Natural killer cell (primary cell): ENCODE data around the gene RBM15B. TPM values are rescaled to one million over a fixed set of nuclear protein-coding genes. Genes with fewer than 3 reads are reported as not detected.

Experiments used
- ATAC-seq, 3 donors: fragments of 150-1000 bp in 2 of 3; fragments of 200-7000 bp in 1 of 3; cut with Tn5 transposase; 1 replicate in 1 of 3; 2 replicates in 2 of 3; pipeline ENCODE4 v1.10.0; 2021; ENCODE audit warnings: mild to moderate bottlenecking in 2 of 3, moderate library complexity in 2 of 3
- DNase-seq, 2 donors: peaks; one replicate each; pipeline versions ENCODE4 v3.0.0 to v3.0.0-alpha.2; 2013 to 2021; ENCODE audit warnings: mixed read lengths in 1 of 2
- H3K27ac ChIP-seq: one replicate; pipeline ENCODE4 v1.5.1; 2013; ENCODE audit warnings: mild to moderate bottlenecking, low read length
- H3K27me3 ChIP-seq: one replicate; pipeline ENCODE4 v1.6.1; 2013; ENCODE audit warnings: low read length; ENCODE audit not compliant: control insufficient read depth, insufficient read depth
- H3K36me3 ChIP-seq: one replicate; pipeline ENCODE4 v1.6.1; 2013; ENCODE audit warnings: low read length; ENCODE audit not compliant: control insufficient read depth, insufficient read depth
- H3K4me1 ChIP-seq: one replicate; pipeline ENCODE4 v1.6.1; 2013; ENCODE audit warnings: low read length; ENCODE audit not compliant: control insufficient read depth, insufficient read depth
- H3K4me3 ChIP-seq: one replicate; pipeline ENCODE4 v1.5.1; 2013; ENCODE audit warnings: low read length
- H3K9me3 ChIP-seq: one replicate; pipeline ENCODE4 v1.6.1; 2013; ENCODE audit warnings: low read length; ENCODE audit not compliant: control insufficient read depth, insufficient read depth
- H3K27ac Mint-ChIP-seq, 2 donors: one replicate each; pipeline ENCODE4 v1.8.0; 2022; ENCODE audit warnings: mild to moderate bottlenecking in 2 of 2, mixed read lengths in 2 of 2, moderate library complexity in 1 of 2
- H3K27me3 Mint-ChIP-seq, 2 donors: one replicate each; pipeline ENCODE4 v1.8.0; 2022; ENCODE audit warnings: low read depth in 2 of 2, mixed read lengths in 2 of 2
- H3K36me3 Mint-ChIP-seq: one replicate; pipeline ENCODE4 v1.8.0; 2022; ENCODE audit warnings: mixed read lengths
- H3K4me1 Mint-ChIP-seq, 2 donors: one replicate each; pipeline ENCODE4 v1.8.0; 2022; ENCODE audit warnings: mixed read lengths in 2 of 2
- H3K4me3 Mint-ChIP-seq: one replicate; pipeline ENCODE4 v1.8.0; 2022; ENCODE audit warnings: mild to moderate bottlenecking, moderate library complexity, mixed read lengths
- H3K9me3 Mint-ChIP-seq, 2 donors: one replicate each; pipeline ENCODE4 v1.8.0; 2022; ENCODE audit warnings: mixed read lengths in 2 of 2
- WGBS: methylation state at CpG from one replicate; pipeline ENCODE4 v1.1.7; 2013; ENCODE audit warnings: missing lambda C conversion rate; ENCODE audit not compliant: insufficient coverage; 5-methylcytosine and 5-hydroxymethylcytosine counted together
- intact Hi-C: fragments of 100-400 bp; cut with micrococcal nuclease; formaldehyde crosslinking; loops from one replicate; pipeline ENCODE4 v1.14.2; 2022
- total RNA-seq, 4 donors: library from RNA; stranded (reverse); fragments of 120-200 nt in 1 of 4; gene quantifications; one replicate each; pipeline versions ENCODE4 v1.2.3 to v1.2.4, GENCODE V29; 2013 to 2022
- TF ChIP-seq, protein P1 (sequence below): fragments of 200-600 bp; IDR thresholded peaks from one replicate; pipeline ENCODE4 v1.8.0; 2022; ENCODE audit warnings: antibody characterized with exemption

The RBM15B gene
- total RNA-seq, 3 donors from 2014 or later (not counting 1 experiment from before 2014, with no cell fraction given): 23.7 to 29.0 (median 28.6) TPM

DNA sequence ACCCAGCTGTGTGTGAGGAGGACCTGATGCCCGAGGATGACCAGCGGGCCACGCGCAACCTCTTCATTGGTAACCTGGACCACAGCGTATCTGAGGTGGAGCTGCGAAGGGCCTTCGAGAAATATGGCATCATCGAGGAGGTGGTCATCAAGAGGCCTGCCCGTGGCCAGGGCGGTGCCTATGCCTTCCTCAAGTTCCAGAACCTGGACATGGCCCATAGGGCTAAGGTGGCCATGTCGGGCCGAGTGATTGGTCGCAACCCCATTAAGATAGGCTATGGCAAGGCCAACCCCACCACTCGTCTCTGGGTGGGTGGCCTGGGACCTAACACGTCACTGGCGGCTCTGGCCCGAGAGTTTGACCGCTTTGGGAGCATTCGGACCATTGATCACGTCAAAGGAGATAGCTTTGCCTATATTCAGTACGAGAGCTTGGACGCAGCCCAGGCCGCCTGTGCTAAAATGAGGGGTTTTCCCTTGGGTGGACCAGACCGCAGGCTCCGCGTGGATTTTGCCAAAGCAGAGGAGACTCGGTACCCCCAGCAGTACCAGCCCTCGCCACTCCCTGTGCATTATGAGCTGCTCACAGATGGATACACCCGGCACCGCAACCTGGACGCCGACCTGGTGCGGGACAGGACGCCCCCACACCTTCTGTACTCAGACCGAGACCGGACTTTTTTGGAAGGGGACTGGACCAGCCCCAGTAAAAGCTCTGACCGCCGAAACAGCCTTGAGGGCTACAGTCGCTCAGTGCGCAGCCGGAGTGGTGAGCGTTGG is 1.5 kb downstream of the RBM15B start:
- DNase-seq (no peak), ATAC-seq (no peak)
- peak overlapping the region; percentile 81 for H3K4me3 Mint-ChIP-seq
- H3K36me3 Mint-ChIP-seq: peaks cover 6% of the 10 kb centered on the region
- no peaks in the 10 kb centered on the region for H3K27me3 ChIP-seq
- H3K9me3 Mint-ChIP-seq: no peaks in the 10 kb centered on the region
- H3K4me1 Mint-ChIP-seq: peaks cover 31 to 54% of the 10 kb centered on the region in 2 donors
- TF ChIP-seq, protein P1, sequence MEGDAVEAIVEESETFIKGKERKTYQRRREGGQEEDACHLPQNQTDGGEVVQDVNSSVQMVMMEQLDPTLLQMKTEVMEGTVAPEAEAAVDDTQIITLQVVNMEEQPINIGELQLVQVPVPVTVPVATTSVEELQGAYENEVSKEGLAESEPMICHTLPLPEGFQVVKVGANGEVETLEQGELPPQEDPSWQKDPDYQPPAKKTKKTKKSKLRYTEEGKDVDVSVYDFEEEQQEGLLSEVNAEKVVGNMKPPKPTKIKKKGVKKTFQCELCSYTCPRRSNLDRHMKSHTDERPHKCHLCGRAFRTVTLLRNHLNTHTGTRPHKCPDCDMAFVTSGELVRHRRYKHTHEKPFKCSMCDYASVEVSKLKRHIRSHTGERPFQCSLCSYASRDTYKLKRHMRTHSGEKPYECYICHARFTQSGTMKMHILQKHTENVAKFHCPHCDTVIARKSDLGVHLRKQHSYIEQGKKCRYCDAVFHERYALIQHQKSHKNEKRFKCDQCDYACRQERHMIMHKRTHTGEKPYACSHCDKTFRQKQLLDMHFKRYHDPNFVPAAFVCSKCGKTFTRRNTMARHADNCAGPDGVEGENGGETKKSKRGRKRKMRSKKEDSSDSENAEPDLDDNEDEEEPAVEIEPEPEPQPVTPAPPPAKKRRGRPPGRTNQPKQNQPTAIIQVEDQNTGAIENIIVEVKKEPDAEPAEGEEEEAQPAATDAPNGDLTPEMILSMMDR: no peak
- intact Hi-C loops: no loop called here
- H3K4me3 ChIP-seq: no peak overlapping the region
- no peaks in the 10 kb centered on the region for H3K27me3 Mint-ChIP-seq
- peaks cover 68% of the 10 kb centered on the region for H3K36me3 ChIP-seq
- H3K27ac ChIP-seq: no peak overlapping the region
- H3K9me3 ChIP-seq: no peaks in the 10 kb centered on the region
- peak overlapping the region; percentile 81 to 82 for H3K27ac Mint-ChIP-seq
- H3K4me1 ChIP-seq: peaks cover 59% of the 10 kb centered on the region
- 97% methylated on average over 42 of the region's 42 CpGs for WGBS

DNA sequence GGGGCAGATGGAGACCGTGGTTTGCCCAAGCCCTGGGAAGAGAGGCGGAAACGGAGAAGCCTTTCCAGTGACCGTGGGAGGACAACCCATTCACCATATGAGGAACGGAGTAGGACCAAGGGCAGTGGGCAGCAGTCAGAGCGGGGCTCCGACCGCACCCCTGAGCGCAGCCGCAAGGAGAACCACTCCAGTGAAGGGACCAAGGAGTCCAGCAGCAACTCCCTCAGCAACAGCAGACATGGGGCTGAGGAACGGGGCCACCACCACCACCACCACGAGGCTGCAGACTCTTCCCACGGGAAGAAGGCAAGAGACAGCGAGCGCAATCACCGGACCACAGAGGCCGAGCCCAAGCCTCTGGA is 2.0 kb downstream of the RBM15B start:
- no peak for ATAC-seq
- Histone ChIP-seq H3K36me3 (peaks cover 65% of the 10 kb centered on the region), H3K4me3 (no peak overlapping the region), H3K9me3 (no peaks in the 10 kb centered on the region), H3K4me1 (peaks cover 53% of the 10 kb centered on the region), H3K27me3 (no peaks in the 10 kb centered on the region), H3K27ac (no peak overlapping the region)
- H3K9me3 Mint-ChIP-seq: no peaks in the 10 kb centered on the region
- H3K4me1 Mint-ChIP-seq: peaks cover 25 to 50% of the 10 kb centered on the region in 2 donors
- intact Hi-C loops: no loop called here
- 96% methylated on average over 17 of the region's 17 CpGs for WGBS
- DNase-seq: no peak
- peaks cover 6% of the 10 kb centered on the region for H3K36me3 Mint-ChIP-seq
- TF ChIP-seq, protein P1: no peak
- peak overlapping the region; percentile 48 to 82 for H3K27ac Mint-ChIP-seq
- peak overlapping the region; percentile 25 for H3K4me3 Mint-ChIP-seq
- no peaks in the 10 kb centered on the region for H3K27me3 Mint-ChIP-seq

DNA sequence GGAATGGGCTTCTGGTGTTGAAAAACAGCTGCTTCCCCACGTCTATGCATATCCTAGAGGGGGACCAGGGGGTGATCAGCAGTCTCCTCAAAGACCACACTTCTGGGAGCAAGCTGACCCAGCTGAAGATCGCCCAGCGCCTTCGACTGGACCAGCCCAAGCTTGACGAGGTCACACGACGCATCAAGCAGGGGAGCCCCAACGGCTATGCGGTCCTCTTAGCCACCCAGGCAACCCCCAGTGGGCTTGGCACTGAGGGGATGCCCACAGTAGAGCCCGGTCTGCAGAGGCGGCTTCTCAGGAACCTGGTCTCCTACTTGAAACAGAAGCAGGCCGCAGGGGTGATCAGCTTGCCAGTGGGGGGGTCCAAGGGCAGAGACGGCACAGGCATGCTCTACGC is 2.5 kb downstream of the RBM15B start:
- Histone ChIP-seq H3K9me3 (no peaks in the 10 kb centered on the region), H3K27me3 (no peaks in the 10 kb centered on the region), H3K27ac (no peak overlapping the region), H3K36me3 (peaks cover 65% of the 10 kb centered on the region), H3K4me1 (peaks cover 50% of the 10 kb centered on the region), H3K4me3 (no peak overlapping the region)
- no peaks in the 10 kb centered on the region for H3K27me3 Mint-ChIP-seq
- peaks cover 6% of the 10 kb centered on the region for H3K36me3 Mint-ChIP-seq
- TF ChIP-seq, protein P1: no peak
- no peak for DNase-seq
- H3K27ac Mint-ChIP-seq: peak overlapping the region; percentile 48 to 82
- 93% methylated on average over 14 of the region's 14 CpGs for WGBS
- no peak for ATAC-seq
- H3K9me3 Mint-ChIP-seq: no peaks in the 10 kb centered on the region
- peaks cover 22 to 50% of the 10 kb centered on the region in 2 donors for H3K4me1 Mint-ChIP-seq
- intact Hi-C loops: no loop called here
- H3K4me3 Mint-ChIP-seq: peak overlapping the region; percentile 25

DNA sequence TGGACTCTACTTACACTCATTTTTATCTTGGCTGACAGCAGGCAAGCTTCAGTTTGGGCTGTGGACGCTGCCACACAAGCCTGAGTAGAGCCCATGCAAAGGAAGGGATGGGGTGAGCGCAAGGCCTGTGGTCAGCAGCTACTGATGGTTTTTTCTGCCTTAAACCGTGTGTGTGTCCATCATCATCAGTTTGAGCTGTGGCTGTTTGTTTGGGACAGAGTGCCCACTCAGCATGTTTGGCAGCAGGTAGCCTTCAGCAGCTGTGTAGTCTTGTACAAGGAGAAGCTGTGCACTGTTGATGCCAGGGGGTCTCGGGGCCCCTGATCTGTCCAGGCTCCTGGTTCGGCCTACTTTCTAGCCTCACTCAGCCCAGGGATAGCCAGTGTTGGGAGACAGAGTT is 3.5 kb downstream of the RBM15B start:
- ATAC-seq: no peak
- no peaks in the 10 kb centered on the region for H3K9me3 ChIP-seq
- DNase-seq: no peak
- no peak overlapping the region for H3K27ac ChIP-seq
- H3K4me3 Mint-ChIP-seq: peak overlapping the region; percentile 69
- H3K27ac Mint-ChIP-seq: peak overlapping the region; percentile 82
- WGBS: 88% methylated on average over 5 of the region's 5 CpGs
- peaks cover 67% of the 10 kb centered on the region for H3K36me3 ChIP-seq
- no peak overlapping the region for H3K4me3 ChIP-seq
- TF ChIP-seq, protein P1: no peak
- peaks cover 50% of the 10 kb centered on the region for H3K4me1 ChIP-seq
- H3K4me1 Mint-ChIP-seq: peaks cover 17 to 44% of the 10 kb centered on the region in 2 donors
- no peaks in the 10 kb centered on the region for H3K27me3 Mint-ChIP-seq
- intact Hi-C loops: no loop called here
- no peaks in the 10 kb centered on the region for H3K27me3 ChIP-seq
- peaks cover 6% of the 10 kb centered on the region for H3K36me3 Mint-ChIP-seq
- no peaks in the 10 kb centered on the region for H3K9me3 Mint-ChIP-seq
